H1 (cell line): Measurements from ENCODE around the gene ASS1. TPM values are rescaled to one million over a fixed set of nuclear protein-coding genes. Genes with fewer than 3 reads are reported as not detected.

Experiments
- CTCF ChIA-PET: fragments of 300-600 bp; sonication (Branson Sonifier 250); formaldehyde crosslinking; loops from one replicate; lab custom pipeline; 2021; ENCODE audit not compliant: partially characterized antibody; lab: Charles Lee
- POLR2A ChIA-PET: fragments of 300-600 bp; sonication (Branson Sonifier 250); formaldehyde crosslinking; loops from one replicate; lab custom pipeline; 2021; ENCODE audit warnings: inconsistent platforms; ENCODE audit not compliant: partially characterized antibody; lab: Charles Lee
- DNase-seq, 2 experiments: peaks; one replicate each; pipeline versions ENCODE4 v3.0.0 to v3.0.0-alpha.2; 2010 to 2022; ENCODE audit warnings: low spot score in 2 of 2, low read depth in 1 of 2, mixed read lengths in 1 of 2
- FAIRE-seq: peaks from 2 replicates; lab custom pipeline; 2011; peaks lifted over from hg19 to GRCh38; lab: Jason Lieb, UNC
- H2AFZ ChIP-seq: 2 replicates; pipeline ENCODE4 v1.8.1; 2012; ENCODE audit warnings: low read length, inconsistent platforms
- H2AK5ac ChIP-seq: 2 replicates; pipeline ENCODE4 v1.6.1; 2013; ENCODE audit warnings: low read depth, low read length
- H2BK120ac ChIP-seq: replicated peaks from 2 replicates; pipeline ENCODE3; 2013; ENCODE audit warnings: low read depth, low read length, inconsistent platforms
- H2BK12ac ChIP-seq: 2 replicates; pipeline ENCODE4 v1.6.1; 2013; ENCODE audit warnings: low read depth, low read length
- H2BK15ac ChIP-seq: 2 replicates; pipeline ENCODE4 v1.6.1; 2013; ENCODE audit warnings: low read length
- H2BK20ac ChIP-seq: 2 replicates; pipeline ENCODE4 v1.6.1; 2013; ENCODE audit warnings: low read length
- H2BK5ac ChIP-seq: 2 replicates; pipeline ENCODE4 v1.6.1; 2013; ENCODE audit warnings: low read depth, low read length
- H3K14ac ChIP-seq: 2 replicates; pipeline ENCODE4 v1.6.1; 2013; ENCODE audit warnings: inconsistent platforms; ENCODE audit not compliant: insufficient read length
- H3K18ac ChIP-seq: 2 replicates; pipeline ENCODE4 v1.6.1; 2013; ENCODE audit warnings: low read length; ENCODE audit errors: extremely low read depth
- H3K23ac ChIP-seq: 2 replicates; pipeline ENCODE4 v1.6.1; 2013; ENCODE audit warnings: inconsistent platforms; ENCODE audit not compliant: insufficient read length
- H3K23me2 ChIP-seq: 2 replicates; pipeline ENCODE4 v1.6.1; 2013; ENCODE audit warnings: low read depth, low read length
- H3K27ac ChIP-seq: 2 replicates; pipeline ENCODE4 v1.6.1; 2011; ENCODE audit warnings: low read depth, low read length, inconsistent platforms
- H3K27me3 ChIP-seq, 4 experiments: replicated peaks in 1 of 4; 1 replicate in 1 of 4; 2 replicates in 3 of 4; pipeline versions ENCODE4 v1.6.1 to v1.8.1; 2011 to 2013; ENCODE audit warnings: low read length in 3 of 4, mild to moderate bottlenecking in 3 of 4, inconsistent platforms in 2 of 4, mixed read lengths in 2 of 4, moderate library complexity in 1 of 4; ENCODE audit not compliant: control insufficient read depth in 3 of 4, insufficient read depth in 3 of 4; ENCODE audit errors: extremely low read depth in 1 of 4
- H3K36me3 ChIP-seq, 4 experiments: 2 replicates each; pipeline versions ENCODE4 v1.6.1 to v1.8.1; 2011 to 2013; ENCODE audit warnings: mild to moderate bottlenecking in 4 of 4, low read length in 3 of 4, moderate library complexity in 2 of 4, control low read depth in 1 of 4, inconsistent platforms in 1 of 4; ENCODE audit not compliant: insufficient read depth in 4 of 4, control insufficient read depth in 2 of 4
- H3K4ac ChIP-seq: replicated peaks from 2 replicates; pipeline ENCODE3; 2013; ENCODE audit warnings: low read length, low read depth, mixed read lengths, inconsistent platforms; ENCODE audit not compliant: insufficient read length
- H3K4me1 ChIP-seq, 4 experiments: replicated peaks in 1 of 4; 1 replicate in 1 of 4; 2 replicates in 3 of 4; pipeline versions ENCODE4 v1.6.1 to v1.8.1; 2011 to 2013; ENCODE audit warnings: low read length in 3 of 4, inconsistent platforms in 2 of 4, mixed read lengths in 1 of 4; ENCODE audit not compliant: insufficient read depth in 4 of 4, control insufficient read depth in 3 of 4
- H3K4me2 ChIP-seq, 2 experiments: 2 replicates each; pipeline versions ENCODE4 v1.6.1 to v1.8.1; 2011 to 2013; ENCODE audit warnings: low read depth in 2 of 2, low read length in 2 of 2, control low read depth in 1 of 2, inconsistent platforms in 1 of 2, mild to moderate bottlenecking in 1 of 2; ENCODE audit not compliant: insufficient read depth in 1 of 2
- H3K4me3 ChIP-seq, 4 experiments: fragments of 200-600, 300-600 bp in 1 of 4; sonication (generic), shearing (Covaris generic), sonication (Bioruptor Twin) in 1 of 4; 2 replicates each; pipeline versions ENCODE4 v1.5.1 to v1.8.1; 2011 to 2016; ENCODE audit warnings: low read length in 4 of 4, low read depth in 3 of 4, control low read depth in 2 of 4, inconsistent platforms in 2 of 4, mild to moderate bottlenecking in 2 of 4, mixed read lengths in 1 of 4, moderate library complexity in 1 of 4; ENCODE audit not compliant: insufficient read depth in 2 of 4; ENCODE audit errors: extremely low read depth in 1 of 4
- H3K56ac ChIP-seq: replicated peaks from 2 replicates; pipeline ENCODE3; 2013; ENCODE audit warnings: low read depth, mild to moderate bottlenecking, mixed read lengths, low read length, inconsistent platforms; ENCODE audit not compliant: insufficient read length
- H3K79me1 ChIP-seq: 2 replicates; pipeline ENCODE4 v1.6.1; 2013; ENCODE audit warnings: low read depth, low read length, control low read depth
- H3K79me2 ChIP-seq, 2 experiments: 2 replicates each; pipeline versions ENCODE4 v1.6.1 to v1.8.1; 2012 to 2013; ENCODE audit warnings: low read length in 2 of 2, mild to moderate bottlenecking in 2 of 2, inconsistent platforms in 1 of 2; ENCODE audit not compliant: insufficient read depth in 2 of 2, control insufficient read depth in 1 of 2
- H3K9ac ChIP-seq, 4 experiments: replicated peaks in 1 of 4; 1 replicate in 1 of 4; 2 replicates in 3 of 4; pipeline versions ENCODE4 v1.6.1 to v1.8.1; 2011 to 2013; ENCODE audit warnings: low read depth in 3 of 4, low read length in 3 of 4, control low read depth in 2 of 4, mild to moderate bottlenecking in 2 of 4, moderate library complexity in 2 of 4, inconsistent platforms in 1 of 4; ENCODE audit errors: extremely low read depth in 1 of 4
- H3K9me3 ChIP-seq, 2 experiments: 2 replicates each; pipeline versions ENCODE4 v1.6.1 to v1.8.1; 2012 to 2013; ENCODE audit warnings: mild to moderate bottlenecking in 2 of 2, moderate library complexity in 2 of 2, control low read depth in 1 of 2, inconsistent platforms in 1 of 2, low read depth in 1 of 2, low read length in 1 of 2, mixed read lengths in 1 of 2; ENCODE audit not compliant: insufficient read depth in 2 of 2
- H4K20me1 ChIP-seq, 2 experiments: replicated peaks in 1 of 2; 2 replicates each; pipeline versions ENCODE3 to v1.8.1; 2011 to 2013; ENCODE audit warnings: inconsistent platforms in 2 of 2, low read length in 2 of 2, mild to moderate bottlenecking in 1 of 2; ENCODE audit not compliant: insufficient read depth in 2 of 2, control insufficient read depth in 1 of 2
- H4K5ac ChIP-seq: 2 replicates; pipeline ENCODE4 v1.6.1; 2013; ENCODE audit warnings: low read length, low read depth, mixed read lengths, inconsistent platforms; ENCODE audit not compliant: insufficient read length
- H4K8ac ChIP-seq: 2 replicates; pipeline ENCODE4 v1.8.0; 2013; ENCODE audit warnings: mild to moderate bottlenecking, moderate library complexity, low read length, inconsistent platforms; ENCODE audit not compliant: insufficient read depth; ENCODE audit errors: extremely low read depth
- H4K91ac ChIP-seq: replicated peaks from 2 replicates; pipeline ENCODE3; 2013; ENCODE audit warnings: low read length, mixed read lengths, inconsistent platforms; ENCODE audit not compliant: insufficient read length
- CBX8 ChIP-seq: fragments of 300-800, 300-1000 bp; sonication (generic); IDR thresholded peaks from 2 replicates; pipeline ENCODE4 v1.7.1; 2016; ENCODE audit warnings: low read depth, low read length, borderline replicate concordance
- CREB1 ChIP-seq: IDR thresholded peaks from 2 replicates; pipeline ENCODE4 v1.6.1; 2012; ENCODE audit warnings: inconsistent platforms
- GTF2F1 ChIP-seq: IDR thresholded peaks from 2 replicates; pipeline ENCODE4 v1.6.1; 2012; ENCODE audit warnings: low read depth, low read length, improper control_type of control experiment, borderline replicate concordance
- MAFK ChIP-seq: IDR thresholded peaks from 2 replicates; pipeline ENCODE4 v1.6.1; 2012; ENCODE audit warnings: low read depth, mild to moderate bottlenecking, improper control_type of control experiment, low read length
- NANOG ChIP-seq: IDR thresholded peaks from 2 replicates; pipeline ENCODE4 v1.6.1; 2011; ENCODE audit warnings: low read length, low read depth, mild to moderate bottlenecking, inconsistent platforms; ENCODE audit not compliant: insufficient read depth, poor library complexity, severe bottlenecking
- POU5F1 ChIP-seq: IDR thresholded peaks from 2 replicates; pipeline ENCODE4 v1.6.1; 2011; ENCODE audit warnings: low read depth, mild to moderate bottlenecking, low read length, moderate library complexity
- SP2 ChIP-seq: IDR thresholded peaks from 2 replicates; pipeline ENCODE4 v1.6.1; 2012; ENCODE audit warnings: mild to moderate bottlenecking, low read length, inconsistent platforms
- TBP ChIP-seq: IDR thresholded peaks from 2 replicates; pipeline ENCODE4 v1.6.1; 2011; ENCODE audit warnings: low read depth, low read length, improper control_type of control experiment
- WGBS, 2 experiments: shearing (Covaris generic) in 1 of 2; methylation state at CpG; one replicate each; pipeline versions ENCODE4 v1.1.6 to v1.1.7; 2013 to 2015; ENCODE audit warnings: low lambda C conversion rate in 2 of 2, mixed read lengths in 2 of 2, inconsistent platforms in 1 of 2, low coverage in 1 of 2, missing lambda C conversion rate in 1 of 2; ENCODE audit not compliant: insufficient replicate concordance in 2 of 2, insufficient coverage in 1 of 2, insufficient read length in 1 of 2; ENCODE audit errors: extremely low coverage in 1 of 2, missing lambda C conversion rate in 1 of 2; 5-methylcytosine and 5-hydroxymethylcytosine counted together
- polyA plus RNA-seq, 7 experiments: library from polyadenylated mRNA; depleted of rRNA in 3 of 7; stranded (reverse) in 5 of 7; unstranded in 2 of 7; fragments of >200 nt in 5 of 7; fragments of 200-250 nt in 2 of 7; gene quantifications; 1 replicate in 5 of 7; 2 replicates in 1 of 7; 4 replicates in 1 of 7; pipeline versions ENCODE4 v1.2.1 to v1.2.3, GENCODE V29; 2011 to 2013; ENCODE audit warnings: missing spikeins in 2 of 7, mixed read lengths in 2 of 7
- total RNA-seq: library from RNA; stranded (reverse); fragmentation: NEBNext Ultra II Directional; extraction: Animal tissue kit (Norgen Biotek cat#: 25700); gene quantifications from 2 replicates; pipeline ENCODE4 v1.2.1, GENCODE V29; 2021
- TF ChIP-seq, protein P1 (sequence below): IDR thresholded peaks from 2 replicates; pipeline ENCODE4 v1.6.1; 2012; ENCODE audit warnings: inconsistent platforms
- TF ChIP-seq, protein P2 (sequence below): IDR thresholded peaks from 2 replicates; pipeline ENCODE4 v1.6.1; 2011; ENCODE audit warnings: low read depth, mild to moderate bottlenecking, low read length; ENCODE audit not compliant: insufficient read depth
- TF ChIP-seq, protein P3 (sequence below): IDR thresholded peaks from 2 replicates; pipeline ENCODE4 v1.6.1; 2012; ENCODE audit warnings: inconsistent platforms

Gene ASS1
- total and polyA plus RNA-seq, 2 of the 8 experiments (the other 6 are each of a cell fraction or from before 2014, with no cell fraction given), result 108 to 296 TPM

DNA sequence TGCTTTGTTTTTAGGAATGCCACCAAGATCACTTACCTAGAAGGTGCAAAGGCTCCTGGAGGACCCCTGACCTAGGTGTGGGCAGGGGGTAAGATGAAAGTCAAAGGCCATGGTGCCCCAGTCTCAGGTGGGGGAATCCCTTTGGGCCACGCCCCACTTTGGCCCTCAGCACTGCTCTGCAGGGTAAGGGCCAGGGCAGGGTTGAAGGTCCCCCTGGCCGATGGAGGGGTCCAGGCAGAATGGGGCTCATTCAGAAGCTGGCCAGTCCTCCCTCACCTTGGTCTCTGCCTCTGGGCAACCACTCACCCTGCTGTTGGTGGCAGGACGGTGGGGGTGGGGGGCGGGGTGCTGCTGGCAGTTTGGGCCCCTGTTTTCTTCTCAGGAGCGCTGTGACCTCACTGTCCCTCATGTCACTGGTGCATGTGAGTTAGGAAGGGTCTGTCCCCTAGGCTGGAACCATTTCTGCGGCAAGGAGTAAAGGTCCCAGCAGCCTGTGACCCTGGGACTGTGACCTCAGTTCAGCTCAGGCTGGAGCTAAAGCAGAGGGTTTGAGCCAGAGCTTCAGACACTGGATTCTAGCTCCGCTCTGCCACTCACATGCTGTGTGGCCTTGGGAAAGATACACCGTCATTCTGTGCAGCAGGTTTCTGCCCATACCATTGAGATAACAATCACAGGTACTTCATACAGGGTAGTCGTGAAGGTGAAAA lies 1.9 kb upstream of the ASS1 start:
- H4K91ac ChIP-seq, result no peak overlapping the region
- peaks cover 0 to 11% of the 10 kb centered on the region in 2 experiments; a peak in 1 of 4 replicates for H3K79me2 ChIP-seq
- peaks cover 8 to 25% (median 20%) of the 10 kb centered on the region in 4 experiments for H3K4me1 ChIP-seq
- no peak overlapping the region for H3K23ac ChIP-seq
- H2BK120ac ChIP-seq, result no peak overlapping the region
- no peak overlapping the region for H2BK12ac ChIP-seq
- H3K14ac ChIP-seq, result no peak overlapping the region
- CTCF ChIA-PET, result interaction anchor here (0.7 to 1.9 kb wide), 4 partner anchors 9 to 19 kb away, joined by 3 to 8 read pairs (median 3); no protein-coding TSS in a partner anchor
- no peak overlapping the region for H3K4ac ChIP-seq
- H3K4me2 ChIP-seq, result no peak overlapping the region
- H4K5ac ChIP-seq, result no peak overlapping the region
- no peaks in the 10 kb centered on the region for H3K79me1 ChIP-seq
- H4K20me1 ChIP-seq, result no peaks in the 10 kb centered on the region
- no peaks in the 10 kb centered on the region for H3K36me3 ChIP-seq
- FAIRE-seq (no peak), DNase-seq (no peak)
- no peak overlapping the region for H4K8ac ChIP-seq
- WGBS, 2 experiments, result 92% methylated on average over 9 of the region's 9 CpGs; no CpG with 5 or more reads in 1 of the 2 experiments
- H3K18ac ChIP-seq, result no peak overlapping the region
- H3K4me3 ChIP-seq, result no peak overlapping the region
- no peak overlapping the region for H3K27ac ChIP-seq
- H3K27me3 ChIP-seq, result peaks cover 0 to 11% (median 7%) of the 10 kb centered on the region in 4 experiments; a peak in 3 of 7 replicates
- H2AFZ ChIP-seq, result no peak overlapping the region
- POLR2A ChIA-PET, result interaction anchor here (1.2 to 2.2 kb wide), 2 partner anchors 9 to 25 kb away, joined by 3 to 8 read pairs; no protein-coding TSS in a partner anchor
- no peak overlapping the region for H3K9ac ChIP-seq
- peaks cover 8% of the 10 kb centered on the region; the same call in 1 of the 2 replicates for H3K23me2 ChIP-seq
- H2BK5ac ChIP-seq, result no peak overlapping the region
- 0 out of 4 replicates have a peak, but pooled peaks cover 0 to 7% of the 10 kb centered on the region in 2 experiments for H3K9me3 ChIP-seq
- 0 out of 2 replicates have a peak overlapping the region, but pooled peaks have one; percentile 48 for H2BK20ac ChIP-seq
- no peak overlapping the region for H2BK15ac ChIP-seq
- peak overlapping the region; percentile 47 for H3K56ac ChIP-seq
- peak overlapping the region; percentile 24; the same call in 1 of the 2 replicates for H2AK5ac ChIP-seq
- TF ChIP-seq NANOG (no peak), SP2 (no peak), GTF2F1 (no peak), CREB1 (no peak), POU5F1 (no peak), CBX8 (no peak), TBP (no peak), MAFK (no peak)
- TF ChIP-seq, protein P1, sequence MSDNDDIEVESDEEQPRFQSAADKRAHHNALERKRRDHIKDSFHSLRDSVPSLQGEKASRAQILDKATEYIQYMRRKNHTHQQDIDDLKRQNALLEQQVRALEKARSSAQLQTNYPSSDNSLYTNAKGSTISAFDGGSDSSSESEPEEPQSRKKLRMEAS, result no peak
- TF ChIP-seq, protein P2, sequence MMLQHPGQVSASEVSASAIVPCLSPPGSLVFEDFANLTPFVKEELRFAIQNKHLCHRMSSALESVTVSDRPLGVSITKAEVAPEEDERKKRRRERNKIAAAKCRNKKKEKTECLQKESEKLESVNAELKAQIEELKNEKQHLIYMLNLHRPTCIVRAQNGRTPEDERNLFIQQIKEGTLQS, result no peak
- TF ChIP-seq, protein P3, sequence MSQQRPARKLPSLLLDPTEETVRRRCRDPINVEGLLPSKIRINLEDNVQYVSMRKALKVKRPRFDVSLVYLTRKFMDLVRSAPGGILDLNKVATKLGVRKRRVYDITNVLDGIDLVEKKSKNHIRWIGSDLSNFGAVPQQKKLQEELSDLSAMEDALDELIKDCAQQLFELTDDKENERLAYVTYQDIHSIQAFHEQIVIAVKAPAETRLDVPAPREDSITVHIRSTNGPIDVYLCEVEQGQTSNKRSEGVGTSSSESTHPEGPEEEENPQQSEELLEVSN, result no peak
